SH-SY5Y (cell line): ENCODE results near the gene HDAC1.

Experiments used
- GATA2 ChIP-seq: IDR thresholded peaks from 2 replicates; pipeline ENCODE4 v1.6.1; 2011; ENCODE audit warnings: mild to moderate bottlenecking, low read depth, low read length
- GATA3 ChIP-seq: IDR thresholded peaks from 2 replicates; pipeline ENCODE4 v1.6.1; 2011; ENCODE audit warnings: low read depth, mild to moderate bottlenecking, low read length, moderate library complexity

The HDAC1 gene

GRCh38 chr1:32358435-32358834, 66.6 kb downstream of the HDAC1 start:
- no peak for TF ChIP-seq GATA2
- no peak for TF ChIP-seq GATA3

- no peak for TF ChIP-seq GATA2
- no peak for TF ChIP-seq GATA3
Observed at GRCh38 chr1:32361308-32361673, 69.4 kb downstream of the HDAC1 start.

GRCh38 chr1:32361674-32362473, 70.0 kb downstream of the HDAC1 start:
- no peak for TF ChIP-seq GATA3
- TF ChIP-seq GATA2, result no peak

- no peak for TF ChIP-seq GATA2
- TF ChIP-seq GATA3, result no peak
Observed at GRCh38 chr1:32362474-32363313, 70.8 kb downstream of the HDAC1 start, which contains the start of the genes FAM229A and TSSK3. Gene FAM229A, minus strand, starts transcription at chr1:32362485. Its CDS starts 394 bp downstream, at chr1:32362091. Gene TSSK3, plus strand, starts transcription at chr1:32362539. Its CDS starts 163 bp downstream, at chr1:32362702.

- TF ChIP-seq GATA2, result no peak
- TF ChIP-seq GATA3, result no peak
Observed at GRCh38 chr1:32363713-32364112, 71.8 kb downstream of the HDAC1 start.

GRCh38 chr1:32364836-32365235, 73.0 kb downstream of the HDAC1 start:
- no peak for TF ChIP-seq GATA2
- TF ChIP-seq GATA3, result no peak

- TF ChIP-seq GATA3 (no peak), GATA2 (no peak)
Observed at GRCh38 chr1:32365445-32365844, 73.6 kb downstream of the HDAC1 start.

- no peak for TF ChIP-seq GATA2
- TF ChIP-seq GATA3, result no peak
Observed at GRCh38 chr1:32367912-32368635, 76.2 kb downstream of the HDAC1 start.

GRCh38 chr1:32372149-32372756, 80.4 kb downstream of the HDAC1 start:
- TF ChIP-seq GATA2 (no peak), GATA3 (no peak)

GRCh38 chr1:32373996-32374592, 82.2 kb downstream of the HDAC1 start:
- TF ChIP-seq GATA2 (no peak), GATA3 (no peak)

- TF ChIP-seq GATA2, result no peak
- TF ChIP-seq GATA3, result no peak
Observed at GRCh38 chr1:32376199-32376598, 84.3 kb downstream of the HDAC1 start.

GRCh38 chr1:32377541-32378220, 85.8 kb downstream of the HDAC1 start:
- no peak for TF ChIP-seq GATA2
- TF ChIP-seq GATA3, result no peak

GRCh38 chr1:32380057-32380456, 88.2 kb downstream of the HDAC1 start:
- TF ChIP-seq GATA3 (no peak), GATA2 (no peak)
